H9 (cell line): ENCODE measurements around the gene DENND5B. TPM values are rescaled to one million over a fixed set of nuclear protein-coding genes. Genes with fewer than 3 reads are reported as not detected.

Experiments
- DNase-seq: peaks from one replicate; pipeline ENCODE4 v3.0.0-alpha.2; 2017
- H2AFZ ChIP-seq: one replicate; pipeline ENCODE4 v1.6.1; 2013; ENCODE audit warnings: mild to moderate bottlenecking, low read length, control low read depth, moderate library complexity
- H2AK5ac ChIP-seq: 2 replicates; pipeline ENCODE4 v1.6.1; 2013; ENCODE audit warnings: low read length, control low read depth, mixed read lengths; ENCODE audit not compliant: insufficient read length
- H2BK120ac ChIP-seq: one replicate; pipeline ENCODE4 v1.6.1; 2013; ENCODE audit warnings: low read depth, mild to moderate bottlenecking, low read length, control low read depth, inconsistent platforms; ENCODE audit not compliant: poor library complexity, severe bottlenecking
- H2BK12ac ChIP-seq: 2 replicates; pipeline ENCODE4 v1.6.1; 2013; ENCODE audit warnings: low read length, control low read depth, mixed read lengths, low read depth; ENCODE audit not compliant: insufficient read length
- H2BK15ac ChIP-seq: 2 replicates; pipeline ENCODE4 v1.6.1; 2013; ENCODE audit warnings: low read depth, low read length, control low read depth
- H2BK20ac ChIP-seq: one replicate; pipeline ENCODE4 v1.6.1; 2013; ENCODE audit warnings: low read depth, mild to moderate bottlenecking, low read length, control low read depth, inconsistent platforms; ENCODE audit not compliant: poor library complexity, severe bottlenecking
- H2BK5ac ChIP-seq: 2 replicates; pipeline ENCODE4 v1.6.1; 2013; ENCODE audit warnings: low read length, control low read depth, mixed read lengths; ENCODE audit not compliant: insufficient read length
- H3K14ac ChIP-seq: 2 replicates; pipeline ENCODE4 v1.6.1; 2013; ENCODE audit warnings: low read length, control low read depth; ENCODE audit not compliant: insufficient read depth
- H3K18ac ChIP-seq: 2 replicates; pipeline ENCODE4 v1.6.1; 2013; ENCODE audit warnings: low read depth, mild to moderate bottlenecking, mixed read lengths, low read length, control low read depth; ENCODE audit not compliant: insufficient read length
- H3K23ac ChIP-seq: 2 replicates; pipeline ENCODE4 v1.6.1; 2013; ENCODE audit warnings: low read length, control low read depth, mixed read lengths, low read depth; ENCODE audit not compliant: insufficient read length
- H3K23me2 ChIP-seq: 2 replicates; pipeline ENCODE4 v1.6.1; 2013; ENCODE audit warnings: low read depth, mild to moderate bottlenecking, mixed read lengths, low read length, control low read depth; ENCODE audit not compliant: insufficient read length, poor library complexity, severe bottlenecking
- H3K27ac ChIP-seq: 2 replicates; pipeline ENCODE4 v1.5.1; 2013; ENCODE audit warnings: low read length, control low read depth, mixed read lengths, low read depth; ENCODE audit not compliant: insufficient read length
- H3K27me3 ChIP-seq: 2 replicates; pipeline ENCODE4 v1.6.1; 2013; ENCODE audit warnings: low read length, control low read depth, inconsistent platforms; ENCODE audit not compliant: insufficient read depth
- H3K4ac ChIP-seq: 2 replicates; pipeline ENCODE4 v1.6.1; 2013; ENCODE audit warnings: low read depth, mild to moderate bottlenecking, control low read depth, inconsistent platforms, low read length, moderate library complexity
- H3K4me1 ChIP-seq: 2 replicates; pipeline ENCODE4 v1.6.1; 2013; ENCODE audit warnings: low read length, control low read depth, inconsistent platforms; ENCODE audit not compliant: insufficient read depth
- H3K4me2 ChIP-seq: 2 replicates; pipeline ENCODE4 v1.6.1; 2013; ENCODE audit warnings: low read length, control low read depth, mixed read lengths; ENCODE audit not compliant: insufficient read length, insufficient read depth
- H3K56ac ChIP-seq: 2 replicates; pipeline ENCODE4 v1.6.1; 2013; ENCODE audit warnings: low read depth, mild to moderate bottlenecking, mixed read lengths, low read length, control low read depth; ENCODE audit not compliant: insufficient read length
- H3K79me1 ChIP-seq: 2 replicates; pipeline ENCODE4 v1.6.1; 2013; ENCODE audit warnings: low read depth, mild to moderate bottlenecking, moderate library complexity, low read length, control low read depth, inconsistent platforms; ENCODE audit not compliant: insufficient read depth, poor library complexity, severe bottlenecking
- H3K79me2 ChIP-seq: 2 replicates; pipeline ENCODE4 v1.6.1; 2013; ENCODE audit warnings: low read length, control low read depth, inconsistent platforms; ENCODE audit not compliant: insufficient read depth
- H3K9ac ChIP-seq: 2 replicates; pipeline ENCODE4 v1.6.1; 2013; ENCODE audit warnings: low read length, control low read depth, mixed read lengths; ENCODE audit not compliant: insufficient read length; ENCODE audit errors: extremely low read depth
- H3K9me3 ChIP-seq: one replicate; pipeline ENCODE4 v1.6.1; 2013; ENCODE audit warnings: low read depth, low read length, inconsistent platforms; ENCODE audit not compliant: control insufficient read depth
- H3T11ph ChIP-seq: one replicate; pipeline ENCODE4 v1.6.1; 2013; ENCODE audit warnings: mild to moderate bottlenecking, low read length, control low read depth, inconsistent platforms
- H4K20me1 ChIP-seq: one replicate; pipeline ENCODE4 v1.6.1; 2013; ENCODE audit not compliant: control insufficient read depth, insufficient read length, insufficient read depth
- H4K5ac ChIP-seq: 2 replicates; pipeline ENCODE4 v1.6.1; 2013; ENCODE audit warnings: low read depth, mild to moderate bottlenecking, mixed read lengths, low read length, control low read depth; ENCODE audit not compliant: insufficient read length
- H4K8ac ChIP-seq: replicated peaks from 2 replicates; pipeline ENCODE4 v1.6.1; 2013; ENCODE audit warnings: low read length, control low read depth, mixed read lengths, low read depth; ENCODE audit not compliant: insufficient read length
- H4K91ac ChIP-seq: 2 replicates; pipeline ENCODE4 v1.6.1; 2013; ENCODE audit warnings: low read depth, mild to moderate bottlenecking, moderate library complexity, mixed read lengths, low read length, control low read depth; ENCODE audit not compliant: insufficient read length
- H3K27ac Mint-ChIP-seq, 3 experiments: 2 replicates in 2 of 3; 3 replicates in 1 of 3; pipeline ENCODE4 v1.8.0; 2020 to 2021; ENCODE audit warnings: mixed read lengths in 3 of 3, mild to moderate bottlenecking in 1 of 3, moderate library complexity in 1 of 3
- H3K27me3 Mint-ChIP-seq: 2 replicates; pipeline ENCODE4 v1.8.0; 2021; ENCODE audit warnings: low read depth, mild to moderate bottlenecking, moderate library complexity, mixed read lengths
- H3K36me3 Mint-ChIP-seq, 3 experiments: 2 replicates in 2 of 3; 3 replicates in 1 of 3; pipeline ENCODE4 v1.8.0; 2020 to 2021; ENCODE audit warnings: low read depth in 3 of 3, mixed read lengths in 3 of 3; ENCODE audit not compliant: insufficient read depth in 1 of 3
- H3K4me1 Mint-ChIP-seq, 2 experiments: 2 replicates each; pipeline ENCODE4 v1.8.0; 2020; ENCODE audit warnings: mixed read lengths in 2 of 2
- H3K4me3 Mint-ChIP-seq, 2 experiments: 2 replicates in 1 of 2; 3 replicates in 1 of 2; pipeline ENCODE4 v1.8.0; 2020 to 2021; ENCODE audit warnings: mild to moderate bottlenecking in 2 of 2, mixed read lengths in 2 of 2, moderate library complexity in 1 of 2
- H3K9me3 Mint-ChIP-seq, 2 experiments: 2 replicates in 1 of 2; 3 replicates in 1 of 2; pipeline ENCODE4 v1.8.0; 2020; ENCODE audit warnings: mild to moderate bottlenecking in 2 of 2, mixed read lengths in 2 of 2, moderate library complexity in 1 of 2
- WGBS: extraction: QIAGEN DNeasy Blood & Tissue Kit; methylation state at CpG from one replicate; pipeline ENCODE4 v1.1.7; 2013; ENCODE audit warnings: missing lambda C conversion rate, low lambda C conversion rate, mixed read lengths; ENCODE audit not compliant: insufficient read length; ENCODE audit errors: extremely low coverage; 5-methylcytosine and 5-hydroxymethylcytosine counted together
- total RNA-seq: library from RNA; stranded (reverse); gene quantifications from 2 replicates; pipeline ENCODE4 v1.2.1, GENCODE V29; 2021
- TF ChIP-seq, protein P1 (sequence below): fragments of 200-600 bp; sonication (generic); conservative IDR thresholded peaks from 3 replicates; pipeline ENCODE4 v1.8.0; 2021; ENCODE audit warnings: antibody characterized with exemption, mild to moderate bottlenecking

The DENND5B gene
- total RNA-seq, 1 experiment from 2014 or later, result 13.4 TPM

DNA sequence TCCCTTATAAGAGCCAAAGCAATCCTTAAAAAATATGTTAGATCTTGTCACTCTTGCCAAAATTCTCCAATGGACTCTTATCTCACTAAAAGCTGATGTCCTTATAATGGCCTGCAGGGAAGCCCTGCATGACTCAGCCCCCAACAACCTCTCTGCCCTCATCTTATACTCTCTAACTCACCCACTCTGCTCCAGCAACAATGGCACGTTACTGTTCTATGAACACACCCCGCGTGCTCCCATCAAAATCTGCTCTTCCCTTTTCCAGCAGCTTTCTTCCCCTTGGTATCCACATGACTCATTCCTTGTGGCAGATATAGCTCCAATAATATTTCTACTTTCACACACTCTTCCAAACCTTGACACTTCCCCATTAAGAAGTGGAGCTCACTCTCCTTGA lies 108.1 kb downstream of the DENND5B start:
- no peak overlapping the region for H4K91ac ChIP-seq
- no CpG with 5 or more reads among the region's 3 CpGs for WGBS
- no peaks in the 10 kb centered on the region for H3K79me1 ChIP-seq
- no peaks in the 10 kb centered on the region for H3K79me2 ChIP-seq
- H3K56ac ChIP-seq, result no peak overlapping the region
- TF ChIP-seq, protein P1, sequence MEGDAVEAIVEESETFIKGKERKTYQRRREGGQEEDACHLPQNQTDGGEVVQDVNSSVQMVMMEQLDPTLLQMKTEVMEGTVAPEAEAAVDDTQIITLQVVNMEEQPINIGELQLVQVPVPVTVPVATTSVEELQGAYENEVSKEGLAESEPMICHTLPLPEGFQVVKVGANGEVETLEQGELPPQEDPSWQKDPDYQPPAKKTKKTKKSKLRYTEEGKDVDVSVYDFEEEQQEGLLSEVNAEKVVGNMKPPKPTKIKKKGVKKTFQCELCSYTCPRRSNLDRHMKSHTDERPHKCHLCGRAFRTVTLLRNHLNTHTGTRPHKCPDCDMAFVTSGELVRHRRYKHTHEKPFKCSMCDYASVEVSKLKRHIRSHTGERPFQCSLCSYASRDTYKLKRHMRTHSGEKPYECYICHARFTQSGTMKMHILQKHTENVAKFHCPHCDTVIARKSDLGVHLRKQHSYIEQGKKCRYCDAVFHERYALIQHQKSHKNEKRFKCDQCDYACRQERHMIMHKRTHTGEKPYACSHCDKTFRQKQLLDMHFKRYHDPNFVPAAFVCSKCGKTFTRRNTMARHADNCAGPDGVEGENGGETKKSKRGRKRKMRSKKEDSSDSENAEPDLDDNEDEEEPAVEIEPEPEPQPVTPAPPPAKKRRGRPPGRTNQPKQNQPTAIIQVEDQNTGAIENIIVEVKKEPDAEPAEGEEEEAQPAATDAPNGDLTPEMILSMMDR, result no peak
- H2BK5ac ChIP-seq, result no peak overlapping the region
- no peaks in the 10 kb centered on the region for H3K9me3 ChIP-seq
- no peaks in the 10 kb centered on the region for H3K23me2 ChIP-seq
- no peaks in the 10 kb centered on the region for H3K4me1 ChIP-seq
- H3K4me3 Mint-ChIP-seq, result no peak overlapping the region
- H3K36me3 Mint-ChIP-seq, result no peaks in the 10 kb centered on the region
- no peaks in the 10 kb centered on the region for H3K9me3 Mint-ChIP-seq
- H3K27me3 ChIP-seq, result no peaks in the 10 kb centered on the region
- H3K4ac ChIP-seq, result no peak overlapping the region
- no peak overlapping the region for H2BK12ac ChIP-seq
- no peak overlapping the region for H4K8ac ChIP-seq
- H2BK20ac ChIP-seq, result no peak overlapping the region
- no peak overlapping the region for H3K14ac ChIP-seq
- no peak overlapping the region for H2BK120ac ChIP-seq
- no peaks in the 10 kb centered on the region for H4K20me1 ChIP-seq
- no peak overlapping the region for H3T11ph ChIP-seq
- H2BK15ac ChIP-seq, result no peak overlapping the region
- no peak overlapping the region for H3K9ac ChIP-seq
- no peak overlapping the region for H2AFZ ChIP-seq
- H3K23ac ChIP-seq, result no peak overlapping the region
- H3K4me2 ChIP-seq, result no peak overlapping the region
- peak overlapping the region in 1 of 3 experiments; percentile 9; a peak in 3 of 7 replicates for H3K27ac Mint-ChIP-seq
- no peak overlapping the region for H4K5ac ChIP-seq
- no peaks in the 10 kb centered on the region for H3K27me3 Mint-ChIP-seq
- H2AK5ac ChIP-seq, result no peak overlapping the region
- H3K18ac ChIP-seq, result no peak overlapping the region
- no peak overlapping the region for H3K27ac ChIP-seq
- H3K4me1 Mint-ChIP-seq, result peaks cover 15 to 23% of the 10 kb centered on the region in 2 experiments
- DNase-seq, result no peak
